DND-41 (cell line): ENCODE data around the gene GPR18.
"Not testable (repeated sequence)": the region's sequence is repeated elsewhere in the genome, so short reads cannot be mapped to it uniquely, and the experiment has no call there.

Experiments
- ATAC-seq: fragments of 200-7000 bp; cut with Tn5 transposase; 3 replicates; pipeline ENCODE4 v1.9.1; 2021; ENCODE audit warnings: low read depth; ENCODE audit not compliant: insufficient read depth
- DNase-seq: peaks from one replicate; pipeline ENCODE4 v3.0.0-alpha.2; 2020
- H2AFZ ChIP-seq: 2 replicates; pipeline ENCODE4 v1.6.0; 2012; ENCODE audit warnings: low read depth, low read length
- H3K27ac ChIP-seq: 2 replicates; pipeline ENCODE4 v1.5.1; 2012; ENCODE audit warnings: low read length, inconsistent platforms
- H3K27me3 ChIP-seq: fragments of 200-600 bp; sonication (generic); 2 replicates; pipeline ENCODE4 v1.6.0; 2012; ENCODE audit warnings: low read length, mild to moderate bottlenecking, inconsistent platforms; ENCODE audit not compliant: insufficient read depth, poor library complexity
- H3K36me3 ChIP-seq: 2 replicates; pipeline ENCODE4 v1.5.1; 2012; ENCODE audit warnings: low read length, inconsistent platforms; ENCODE audit not compliant: insufficient read depth
- H3K4me1 ChIP-seq: 2 replicates; pipeline ENCODE4 v1.5.1; 2012; ENCODE audit warnings: mild to moderate bottlenecking, low read length; ENCODE audit not compliant: insufficient read depth
- H3K4me2 ChIP-seq: 2 replicates; pipeline ENCODE4 v1.6.0; 2012; ENCODE audit warnings: mild to moderate bottlenecking, moderate library complexity, low read length, inconsistent platforms; ENCODE audit not compliant: insufficient read depth
- H3K4me3 ChIP-seq, 2 experiments: fragments of 200-600 bp in 1 of 2; shearing (Covaris generic) in 1 of 2; 2 replicates each; pipeline ENCODE4 v1.5.1; 2012 to 2016; ENCODE audit warnings: inconsistent platforms in 2 of 2, low read length in 2 of 2, mild to moderate bottlenecking in 2 of 2, low read depth in 1 of 2, moderate library complexity in 1 of 2
- H3K79me2 ChIP-seq: 2 replicates; pipeline ENCODE4 v1.6.0; 2012; ENCODE audit warnings: low read length, inconsistent platforms; ENCODE audit not compliant: insufficient read depth
- H3K9ac ChIP-seq: 2 replicates; pipeline ENCODE4 v1.6.0; 2012; ENCODE audit warnings: low read depth, mild to moderate bottlenecking, inconsistent platforms, low read length, moderate library complexity
- H3K9me3 ChIP-seq: 2 replicates; pipeline ENCODE4 v1.5.1; 2012; ENCODE audit warnings: low read length, moderate library complexity, mild to moderate bottlenecking, inconsistent platforms; ENCODE audit not compliant: insufficient read depth, severe bottlenecking
- H4K20me1 ChIP-seq: 2 replicates; pipeline ENCODE4 v1.6.0; 2012; ENCODE audit warnings: low read length; ENCODE audit not compliant: insufficient read depth
- EZH2 ChIP-seq: IDR thresholded peaks from 3 replicates; pipeline ENCODE4 v1.6.1; 2012; ENCODE audit warnings: borderline replicate concordance, low read depth, mild to moderate bottlenecking, moderate library complexity, low read length, inconsistent platforms; ENCODE audit not compliant: severe bottlenecking
- TF ChIP-seq, protein P1 (sequence below): IDR thresholded peaks from 2 replicates; pipeline ENCODE4 v1.5.1; 2012; ENCODE audit warnings: borderline replicate concordance, low read length, moderate library complexity, mild to moderate bottlenecking; ENCODE audit not compliant: poor library complexity, severe bottlenecking; ENCODE audit errors: extremely low read depth

GPR18 gene

GRCh38 chr13:99211421-99212035 is 46.7 kb downstream of the GPR18 start:
- Histone ChIP-seq H3K79me2 (peaks cover 99% of the 10 kb centered on the region), H3K4me2 (no peak overlapping the region), H3K27ac (peak overlapping the region; percentile 33), H3K9me3 (no peaks in the 10 kb centered on the region), H2AFZ (no peak overlapping the region), H3K9ac (no peak overlapping the region), H3K36me3 (peaks cover 19% of the 10 kb centered on the region), H4K20me1 (peaks cover 29% of the 10 kb centered on the region), H3K4me1 (peaks cover 40% of the 10 kb centered on the region), H3K27me3 (no peaks in the 10 kb centered on the region), H3K4me3 (no peak overlapping the region)
- TF ChIP-seq, protein P1, sequence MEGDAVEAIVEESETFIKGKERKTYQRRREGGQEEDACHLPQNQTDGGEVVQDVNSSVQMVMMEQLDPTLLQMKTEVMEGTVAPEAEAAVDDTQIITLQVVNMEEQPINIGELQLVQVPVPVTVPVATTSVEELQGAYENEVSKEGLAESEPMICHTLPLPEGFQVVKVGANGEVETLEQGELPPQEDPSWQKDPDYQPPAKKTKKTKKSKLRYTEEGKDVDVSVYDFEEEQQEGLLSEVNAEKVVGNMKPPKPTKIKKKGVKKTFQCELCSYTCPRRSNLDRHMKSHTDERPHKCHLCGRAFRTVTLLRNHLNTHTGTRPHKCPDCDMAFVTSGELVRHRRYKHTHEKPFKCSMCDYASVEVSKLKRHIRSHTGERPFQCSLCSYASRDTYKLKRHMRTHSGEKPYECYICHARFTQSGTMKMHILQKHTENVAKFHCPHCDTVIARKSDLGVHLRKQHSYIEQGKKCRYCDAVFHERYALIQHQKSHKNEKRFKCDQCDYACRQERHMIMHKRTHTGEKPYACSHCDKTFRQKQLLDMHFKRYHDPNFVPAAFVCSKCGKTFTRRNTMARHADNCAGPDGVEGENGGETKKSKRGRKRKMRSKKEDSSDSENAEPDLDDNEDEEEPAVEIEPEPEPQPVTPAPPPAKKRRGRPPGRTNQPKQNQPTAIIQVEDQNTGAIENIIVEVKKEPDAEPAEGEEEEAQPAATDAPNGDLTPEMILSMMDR = no peak
- no peak for TF ChIP-seq EZH2
- ATAC-seq = no peak
- DNase-seq = no peak

- H3K79me2 ChIP-seq = peaks cover 99% of the 10 kb centered on the region
- peaks cover 38% of the 10 kb centered on the region for H4K20me1 ChIP-seq
- not testable (repeated sequence) for H3K9ac ChIP-seq, H3K27me3 ChIP-seq, DNase-seq, ATAC-seq, H3K4me2 ChIP-seq, H2AFZ ChIP-seq, H3K9me3 ChIP-seq, H3K27ac ChIP-seq, H3K4me3 ChIP-seq
- H3K36me3 ChIP-seq = peaks cover 28% of the 10 kb centered on the region
- peaks cover 35% of the 10 kb centered on the region for H3K4me1 ChIP-seq
Measured at GRCh38 chr13:99210627-99211026, 47.6 kb downstream of the GPR18 start.

- DNase-seq = no peak
- H3K27ac ChIP-seq = peak overlapping the region; percentile 2; the same call in 1 of the 2 replicates
- TF ChIP-seq, protein P1 = no peak
- TF ChIP-seq EZH2 = no peak
- no peak overlapping the region for H3K4me2 ChIP-seq
- no peaks in the 10 kb centered on the region for H3K27me3 ChIP-seq
- ATAC-seq = no peak
- no peak overlapping the region for H3K9ac ChIP-seq
- no peak overlapping the region for H3K4me3 ChIP-seq
- H3K9me3 ChIP-seq = no peaks in the 10 kb centered on the region
- H3K79me2 ChIP-seq = peaks cover 100% of the 10 kb centered on the region
- peaks cover 51% of the 10 kb centered on the region for H4K20me1 ChIP-seq
- H2AFZ ChIP-seq = no peak overlapping the region
- H3K4me1 ChIP-seq = peaks cover 34% of the 10 kb centered on the region
- H3K36me3 ChIP-seq = peaks cover 30% of the 10 kb centered on the region
Measured at GRCh38 chr13:99208845-99209527, 49.2 kb downstream of the GPR18 start.

DNA sequence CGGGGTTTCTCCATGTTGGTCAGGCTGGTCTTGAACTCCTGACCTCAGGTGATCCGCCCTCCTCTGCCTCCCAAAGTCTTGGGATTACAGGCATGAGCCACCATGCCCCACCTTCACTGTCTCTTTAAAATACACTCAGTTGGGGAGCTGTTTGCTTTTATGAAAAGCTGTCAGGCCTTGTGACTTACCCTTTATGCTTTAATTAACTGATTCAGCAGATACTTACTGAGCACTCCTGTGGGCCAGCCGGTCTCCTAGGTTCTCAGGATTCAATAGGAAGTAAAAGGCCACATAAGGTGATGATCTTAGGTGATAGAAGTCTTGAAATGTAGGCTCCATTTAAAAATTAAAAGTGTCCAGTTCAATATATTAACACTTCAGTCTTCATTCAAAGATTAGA is 50.0 kb downstream of the GPR18 start:
- no peak overlapping the region for H3K4me2 ChIP-seq
- H3K4me3 ChIP-seq = no peak overlapping the region
- no peaks in the 10 kb centered on the region for H3K9me3 ChIP-seq
- H3K36me3 ChIP-seq = peaks cover 34% of the 10 kb centered on the region
- H3K4me1 ChIP-seq = peaks cover 34% of the 10 kb centered on the region
- H3K27me3 ChIP-seq = no peaks in the 10 kb centered on the region
- ATAC-seq = no peak
- peaks cover 100% of the 10 kb centered on the region for H3K79me2 ChIP-seq
- no peak overlapping the region for H3K9ac ChIP-seq
- H2AFZ ChIP-seq = no peak overlapping the region
- peaks cover 59% of the 10 kb centered on the region for H4K20me1 ChIP-seq
- no peak for DNase-seq
- no peak for TF ChIP-seq EZH2
- TF ChIP-seq, protein P1 = no peak
- no peak overlapping the region for H3K27ac ChIP-seq
